ENCODE measurements around the gene FREM3.

Gene FREM3

GRCh38 chr4:143617994-143618679 is 82.3 kb downstream of the FREM3 start:
- no peak overlapping the region for H3K4me3 ChIP-seq (ENCODE audit: low read depth, low read length)
- TF ChIP-seq CTCF (IDR thresholded peaks at IDR 0.05; ENCODE audit: borderline replicate concordance, insufficient read depth, low read depth, low read length) = no peak

- no peak for TF ChIP-seq CTCF (IDR thresholded peaks at IDR 0.05; ENCODE audit: borderline replicate concordance, insufficient read depth, low read depth, low read length)
- no peak overlapping the region for H3K4me3 ChIP-seq (ENCODE audit: low read depth, low read length)
Observed at GRCh38 chr4:143616771-143617170, 83.7 kb downstream of the FREM3 start.

GRCh38 chr4:143609492-143609891 is 91.0 kb downstream of the FREM3 start:
- no peak overlapping the region for H3K4me3 ChIP-seq (ENCODE audit: low read depth, low read length)
- TF ChIP-seq CTCF (IDR thresholded peaks at IDR 0.05; ENCODE audit: borderline replicate concordance, insufficient read depth, low read depth, low read length) = no peak

DNA sequence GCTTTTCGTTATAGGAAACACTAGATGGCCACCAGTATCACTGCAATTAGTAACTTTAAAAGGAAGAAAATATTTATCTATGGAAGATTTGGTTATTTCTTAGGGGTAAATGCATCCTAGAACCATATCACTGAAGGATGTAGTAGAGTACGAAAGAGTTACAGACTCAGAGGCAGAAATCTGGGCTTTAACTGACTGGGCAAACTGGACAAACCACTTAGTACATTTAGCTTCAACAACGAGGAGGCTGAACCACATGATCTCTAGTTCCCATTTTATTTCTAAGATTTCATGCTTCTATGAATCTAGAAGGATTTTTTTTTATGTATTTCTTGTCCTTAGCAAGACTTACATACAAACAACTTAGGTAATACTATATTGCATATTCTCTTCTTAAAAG is 94.0 kb downstream of the FREM3 start:
- no peak for TF ChIP-seq CTCF (IDR thresholded peaks at IDR 0.05; ENCODE audit: borderline replicate concordance, insufficient read depth, low read depth, low read length)
- no peak overlapping the region for H3K4me3 ChIP-seq (ENCODE audit: low read depth, low read length)

DNA sequence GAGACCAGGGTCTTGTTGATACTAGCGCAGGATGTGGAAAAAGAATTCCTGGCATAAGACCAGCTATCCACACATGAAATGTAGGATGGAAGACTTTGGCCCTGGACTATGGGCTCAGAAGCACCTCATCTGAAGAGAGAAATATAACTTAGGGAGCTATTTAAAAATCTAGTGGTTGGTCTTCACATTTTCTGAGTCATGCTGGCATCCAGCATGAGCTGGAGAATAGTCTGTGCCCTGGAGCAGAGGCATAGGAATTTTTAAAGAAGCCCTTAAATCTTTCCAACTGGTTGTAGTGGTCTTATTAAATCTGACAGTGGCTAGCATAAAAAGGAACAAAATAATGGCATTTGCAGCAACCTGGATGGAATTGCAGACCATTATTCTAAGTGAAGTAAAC is 100.6 kb downstream of the FREM3 start:
- no peak overlapping the region for H3K4me3 ChIP-seq (ENCODE audit: low read depth, low read length)
- no peak for TF ChIP-seq CTCF (IDR thresholded peaks at IDR 0.05; ENCODE audit: borderline replicate concordance, insufficient read depth, low read depth, low read length)

DNA sequence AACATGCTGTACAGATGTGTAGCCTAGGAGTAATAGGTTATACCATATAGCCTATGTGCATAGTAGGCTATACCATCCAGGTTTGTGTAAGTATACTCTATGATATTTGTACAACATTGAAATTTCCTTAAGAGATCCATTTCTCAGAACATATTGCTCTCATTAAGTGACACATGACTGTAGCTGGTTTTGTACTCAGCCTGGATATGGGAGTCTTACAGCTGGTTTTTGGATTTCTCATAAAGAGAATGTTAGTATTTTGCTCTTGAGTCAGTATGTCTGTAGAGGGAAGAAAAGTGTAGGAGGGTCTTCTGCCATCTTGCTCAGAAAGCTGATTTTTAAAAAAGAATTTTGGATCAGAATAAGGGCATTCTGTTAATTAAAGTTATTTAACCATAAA is 101.7 kb downstream of the FREM3 start:
- no peak for TF ChIP-seq CTCF (IDR thresholded peaks at IDR 0.05; ENCODE audit: borderline replicate concordance, insufficient read depth, low read depth, low read length)
- no peak overlapping the region for H3K4me3 ChIP-seq (ENCODE audit: low read depth, low read length)

DNA sequence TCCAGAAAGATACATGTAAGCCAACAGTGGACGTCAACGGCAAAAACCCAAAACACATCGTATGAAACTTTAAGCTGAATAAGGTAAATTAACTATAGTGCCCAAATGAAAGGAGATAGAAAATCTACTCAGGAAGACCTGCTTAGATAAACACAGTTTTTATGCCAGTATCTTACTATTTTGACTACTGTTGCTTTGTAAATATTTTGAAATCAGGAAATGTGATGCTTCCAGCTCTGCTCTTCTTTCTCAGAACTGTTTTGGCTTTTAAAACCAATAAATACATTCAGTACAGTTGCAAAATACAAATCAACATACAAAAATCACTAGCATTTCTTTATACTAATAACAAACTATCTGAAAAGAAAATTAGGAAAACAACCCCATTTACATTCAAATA is 103.2 kb downstream of the FREM3 start:
- TF ChIP-seq CTCF (IDR thresholded peaks at IDR 0.05; ENCODE audit: borderline replicate concordance, insufficient read depth, low read depth, low read length) = no peak
- H3K4me3 ChIP-seq (ENCODE audit: low read depth, low read length) = no peak overlapping the region
